Endothelial cell (in vitro differentiated cells): ENCODE measurements around the gene MRGPRX3. TPM values are rescaled to one million over a fixed set of nuclear protein-coding genes. Genes with fewer than 3 reads are reported as not detected.

Source experiments
- total RNA-seq: library from RNA; stranded (reverse); fragmentation: NEBNext Ultra II Directional; extraction: Animal tissue kit (Norgen Biotek cat#: 25700); gene quantifications from one replicate; pipeline ENCODE4 v1.2.1, GENCODE V29; 2021; ENCODE audit not compliant: unreplicated experiment

MRGPRX3 gene
- total RNA-seq, 1 donor from 2014 or later = 0.21 TPM

Other genes starting within 250 kb of the MRGPRX3 start
- 19.1 TPM for gene SERGEF, start 119.5 kb upstream of the MRGPRX3 start, total RNA-seq
- gene TPH1, start 86.3 kb upstream of the MRGPRX3 start, total RNA-seq = 0.38 TPM
- gene SAAL1, start 26.5 kb upstream of the MRGPRX3 start, total RNA-seq = 25.1 TPM
- not detected for gene MRGPRX4, start 40.3 kb downstream of the MRGPRX3 start, total RNA-seq
- not detected for gene SAA4, start 104.2 kb downstream of the MRGPRX3 start, total RNA-seq
- gene SAA2, start 116.1 kb downstream of the MRGPRX3 start, total RNA-seq = not detected
- not detected for gene SAA1, start 133.7 kb downstream of the MRGPRX3 start, total RNA-seq
- 14.7 TPM for gene HPS5, start 189.6 kb downstream of the MRGPRX3 start, total RNA-seq
- gene GTF2H1, start 190.0 kb downstream of the MRGPRX3 start, total RNA-seq = 35.9 TPM